Measurements from ENCODE around the gene BICD2.

The BICD2 gene

GRCh38 chr9:92727716-92728700 lies 36.6 kb downstream of the BICD2 start:
- no peak for DNase-seq (ENCODE audit: low read depth in 3 of 3)

DNA sequence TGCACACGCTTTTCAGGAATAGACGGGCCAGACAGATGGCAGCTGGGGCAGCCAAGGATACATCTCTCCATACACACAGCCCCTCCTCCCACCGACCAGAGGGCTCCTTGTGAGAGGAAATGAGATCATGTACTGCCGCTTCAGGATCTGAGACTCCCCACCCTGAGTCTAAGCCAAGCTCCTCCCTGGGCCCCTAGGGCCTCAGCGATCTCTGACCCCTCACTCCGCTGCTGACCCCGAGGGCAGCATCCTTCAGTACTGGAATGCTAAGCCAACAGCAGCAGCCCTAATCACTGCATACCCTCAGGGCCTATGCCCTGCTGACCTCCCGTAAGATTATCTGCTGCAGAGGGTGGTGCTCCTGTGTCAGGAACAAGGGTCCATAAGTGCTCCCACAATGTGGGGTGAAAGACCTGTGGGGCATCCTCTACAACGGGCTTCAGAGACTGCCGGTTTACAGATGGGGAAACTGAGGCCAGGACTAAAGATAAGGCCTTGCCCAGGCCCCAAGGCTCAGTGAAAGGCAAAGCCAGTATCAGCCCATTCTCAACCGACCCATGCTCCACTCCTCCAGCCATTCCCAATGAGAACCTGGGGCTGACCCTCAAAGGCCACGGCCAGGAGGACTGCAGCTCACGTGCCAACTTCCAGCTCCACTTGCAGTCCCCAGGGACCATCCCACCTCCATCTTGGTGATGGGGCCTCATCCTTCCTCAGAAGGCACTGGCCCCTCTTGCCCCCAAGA lies 37.5 kb downstream of the BICD2 start:
- DNase-seq (ENCODE audit: low read depth in 3 of 3), result no peak

DNA sequence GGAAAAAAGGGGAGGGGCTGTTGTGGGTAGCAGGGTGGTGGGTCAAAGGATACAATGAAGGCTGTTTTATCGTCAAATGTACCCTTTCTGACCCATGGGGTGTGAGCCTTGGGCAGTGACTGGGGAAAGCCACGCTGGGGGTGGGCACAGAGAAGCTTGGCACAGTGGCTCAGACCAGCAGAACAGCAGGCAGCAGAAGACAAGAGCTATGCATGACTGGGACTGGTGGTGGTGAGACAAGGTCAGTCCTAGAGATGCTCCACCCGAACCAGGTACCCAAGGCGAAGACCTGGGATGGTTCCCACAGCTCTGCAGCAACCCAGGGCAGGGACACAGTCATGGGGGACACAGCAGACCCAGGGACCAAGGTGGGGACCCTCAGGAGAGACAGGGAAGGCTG lies 38.3 kb downstream of the BICD2 start:
- DNase-seq (ENCODE audit: low read depth in 3 of 3), result no peak

DNA sequence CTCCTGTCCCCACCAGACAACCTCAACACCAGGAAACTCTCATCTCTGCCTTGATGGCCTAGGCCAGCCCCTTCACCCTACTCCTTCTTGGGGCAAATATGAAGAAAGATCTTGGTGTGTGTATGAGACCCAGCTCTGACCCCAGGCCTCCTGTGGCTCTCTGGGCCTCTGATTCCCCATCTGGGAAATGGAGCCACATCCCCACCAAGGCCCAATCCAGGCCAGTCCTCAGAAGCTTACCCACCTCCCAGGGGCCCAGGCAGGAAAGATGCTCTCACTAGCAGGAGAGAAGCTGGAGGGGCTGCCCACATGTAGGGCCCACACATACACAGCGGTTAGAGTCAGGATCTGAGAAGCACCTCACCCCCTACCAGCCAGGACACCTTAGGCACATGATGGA lies 38.9 kb downstream of the BICD2 start:
- no peak for DNase-seq (ENCODE audit: low read depth in 3 of 3)

DNA sequence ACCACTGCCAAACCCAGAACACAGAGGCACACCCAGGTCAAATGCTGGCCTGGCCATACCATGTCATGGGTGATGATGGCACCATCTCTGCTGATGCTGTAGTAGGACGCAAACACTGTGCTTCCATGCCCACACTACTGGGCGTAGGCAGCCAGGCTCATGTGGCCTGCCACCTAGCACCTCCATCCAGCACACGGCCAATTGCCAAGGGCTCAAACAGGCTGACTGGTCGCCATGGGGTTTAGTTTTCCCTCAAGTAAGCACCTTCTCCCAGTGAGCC lies 39.4 kb downstream of the BICD2 start:
- no peak for DNase-seq (ENCODE audit: low read depth in 3 of 3)

- no peak for DNase-seq (ENCODE audit: low read depth in 3 of 3)
Observed at GRCh38 chr9:92724528-92725265, 39.9 kb downstream of the BICD2 start.

DNA sequence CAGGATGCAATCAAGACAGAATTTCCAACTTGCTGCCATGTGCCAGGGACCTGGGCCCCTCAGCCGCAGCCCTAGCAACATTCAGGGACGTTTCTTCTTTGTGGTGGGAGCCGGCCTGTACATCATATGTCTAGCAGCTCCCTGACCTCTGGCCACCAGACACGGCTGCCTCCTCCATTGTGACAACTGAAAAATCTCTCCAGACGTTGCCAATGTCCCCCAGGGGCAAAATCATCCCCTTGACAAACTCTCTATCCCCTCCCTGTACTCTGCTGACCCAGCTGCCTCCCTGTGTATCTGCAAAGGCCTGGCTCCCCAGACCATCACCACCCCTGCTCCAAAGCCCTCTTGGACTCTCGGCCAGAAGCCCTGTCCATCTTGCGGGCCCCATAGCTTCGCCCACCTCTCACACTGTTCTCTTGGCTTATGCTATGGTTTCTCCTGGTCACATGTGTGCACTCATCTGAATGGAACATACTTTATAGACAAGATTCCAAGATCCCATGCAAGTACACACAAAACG lies 40.8 kb downstream of the BICD2 start:
- DNase-seq (ENCODE audit: low read depth in 3 of 3), result no peak

GRCh38 chr9:92723299-92723625 lies 41.4 kb downstream of the BICD2 start:
- DNase-seq (ENCODE audit: low read depth in 3 of 3), result no peak

DNA sequence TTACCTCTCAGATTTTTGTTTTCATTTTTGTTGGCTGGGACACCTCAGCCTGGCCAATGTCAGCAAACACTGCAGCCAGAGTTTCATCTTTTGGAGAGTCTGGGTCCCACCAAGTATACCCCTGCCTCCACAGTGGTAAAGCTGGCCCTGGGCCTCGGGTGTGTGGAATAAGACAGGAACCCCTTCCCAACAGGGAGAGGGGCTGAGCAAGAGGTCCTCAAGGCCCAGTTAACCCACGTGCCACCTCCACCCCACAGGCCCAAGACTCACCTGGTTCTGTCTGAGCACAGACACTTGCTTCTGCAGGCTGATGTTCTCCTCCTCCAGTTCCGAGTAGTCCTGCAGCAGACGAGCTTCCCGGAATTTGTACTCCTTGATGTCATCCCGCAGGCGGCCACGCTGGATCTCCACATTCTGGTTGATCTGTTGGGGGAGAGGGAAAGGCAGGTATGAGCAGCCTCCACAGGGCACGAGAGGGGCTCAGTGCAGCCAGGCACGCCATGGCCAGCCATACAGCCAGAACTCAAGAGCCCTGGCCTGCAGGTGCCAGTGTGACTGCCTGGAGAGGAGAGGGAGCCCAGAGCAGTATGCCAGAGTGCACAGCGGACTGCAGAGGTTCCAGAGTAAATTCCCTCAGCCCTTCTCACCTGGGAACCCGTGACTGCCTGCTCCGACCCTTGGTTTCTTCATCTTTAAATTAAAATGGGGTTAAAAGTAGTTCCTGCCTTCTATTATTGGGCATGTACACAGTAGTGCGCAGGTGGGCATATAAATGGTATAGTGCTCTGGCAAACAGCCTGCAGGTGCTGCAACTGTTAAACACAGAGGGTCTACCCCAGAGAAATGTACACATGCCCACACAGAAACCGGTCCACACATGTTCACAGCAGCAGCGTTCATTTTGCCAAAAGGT lies 42.0 kb downstream of the BICD2 start:
- DNase-seq (ENCODE audit: low read depth in 3 of 3), result no peak

DNA sequence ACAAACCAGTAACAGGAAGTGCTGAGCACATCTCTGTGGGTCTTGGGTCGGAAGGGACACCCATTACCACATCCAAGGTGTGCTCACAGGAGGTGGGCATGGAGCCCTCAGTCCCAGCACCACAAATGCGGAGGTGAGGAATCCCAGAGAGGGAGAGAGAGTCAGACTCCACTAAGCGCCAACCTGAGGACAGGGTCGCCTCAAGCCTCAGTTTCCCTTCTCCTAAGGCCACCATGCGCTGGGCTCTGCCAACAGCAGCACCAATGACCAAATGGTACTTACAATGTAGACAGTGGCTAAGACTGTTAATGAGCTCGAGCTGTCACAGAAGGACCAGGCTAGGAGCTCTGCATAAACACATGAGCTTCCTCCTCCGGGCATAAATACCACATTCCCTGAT lies 43.1 kb downstream of the BICD2 start:
- DNase-seq (ENCODE audit: low read depth in 3 of 3), result no peak

DNA sequence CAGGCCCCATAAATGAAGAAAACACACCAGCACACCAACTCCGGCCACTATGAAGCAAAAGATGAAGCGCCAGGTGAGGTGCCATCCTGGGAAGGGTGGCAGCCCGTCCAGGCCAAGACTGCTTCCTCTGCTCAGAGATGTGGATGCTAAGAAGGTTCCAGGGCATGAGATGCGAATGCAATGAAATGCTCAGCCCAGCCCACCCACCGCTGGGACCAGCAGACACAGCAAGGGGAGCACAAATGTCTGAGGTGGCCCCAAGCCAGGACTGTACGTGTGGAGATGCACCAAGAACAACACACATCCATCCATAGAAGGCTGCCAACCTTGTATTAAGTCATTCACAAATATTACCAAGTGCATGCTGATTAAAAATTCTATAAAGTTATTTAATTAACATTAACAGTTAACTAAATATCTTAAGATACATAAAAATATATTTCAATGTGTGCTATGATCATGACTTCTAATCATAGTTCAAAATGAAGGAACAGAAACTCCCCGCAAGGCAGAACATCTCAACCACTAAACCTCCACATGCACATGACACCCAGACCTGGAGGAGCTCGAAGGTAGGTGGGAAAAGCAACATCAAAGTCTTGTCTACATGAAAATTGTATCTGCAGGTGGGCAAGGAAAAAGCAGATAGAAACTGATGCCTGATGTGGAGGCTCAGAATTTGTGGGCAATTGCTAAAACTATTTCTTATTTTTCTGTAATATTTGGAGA lies 43.7 kb downstream of the BICD2 start:
- no peak for DNase-seq (ENCODE audit: low read depth in 3 of 3)

DNA sequence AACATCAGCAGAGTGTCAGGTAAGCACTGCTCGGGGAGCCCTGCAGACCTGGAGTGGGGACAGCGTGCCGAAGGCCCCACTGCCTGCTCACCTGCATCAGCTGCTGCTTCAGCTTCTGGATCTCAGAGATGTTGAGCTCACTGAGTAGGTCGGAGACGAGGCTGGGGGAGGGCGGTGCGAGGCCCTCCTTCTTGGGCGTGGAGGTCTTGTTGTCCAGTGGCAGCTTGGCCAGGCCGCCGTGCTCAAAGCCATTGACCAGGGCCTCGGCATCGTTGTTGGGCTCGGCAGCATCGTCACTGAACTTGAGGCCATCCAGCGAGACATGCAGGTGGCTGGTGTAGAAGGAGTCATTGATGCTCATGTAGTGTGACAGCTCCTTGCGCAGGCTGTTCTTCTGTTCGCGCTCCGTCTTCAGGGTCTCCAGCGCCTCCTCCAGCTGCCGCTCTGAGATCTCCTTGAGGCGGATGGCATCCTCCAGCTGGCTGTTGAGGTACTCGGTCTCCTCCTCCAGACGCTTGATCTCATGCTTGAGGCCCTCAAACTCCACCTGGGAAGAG lies 44.3 kb downstream of the BICD2 start:
- no peak for DNase-seq (ENCODE audit: low read depth in 3 of 3)

- no peak for DNase-seq (ENCODE audit: low read depth in 3 of 3)
Observed at GRCh38 chr9:92719028-92719647, 45.5 kb downstream of the BICD2 start.

GRCh38 chr9:92718086-92719001 lies 46.3 kb downstream of the BICD2 start:
- DNase-seq (ENCODE audit: low read depth in 3 of 3), result no peak

DNA sequence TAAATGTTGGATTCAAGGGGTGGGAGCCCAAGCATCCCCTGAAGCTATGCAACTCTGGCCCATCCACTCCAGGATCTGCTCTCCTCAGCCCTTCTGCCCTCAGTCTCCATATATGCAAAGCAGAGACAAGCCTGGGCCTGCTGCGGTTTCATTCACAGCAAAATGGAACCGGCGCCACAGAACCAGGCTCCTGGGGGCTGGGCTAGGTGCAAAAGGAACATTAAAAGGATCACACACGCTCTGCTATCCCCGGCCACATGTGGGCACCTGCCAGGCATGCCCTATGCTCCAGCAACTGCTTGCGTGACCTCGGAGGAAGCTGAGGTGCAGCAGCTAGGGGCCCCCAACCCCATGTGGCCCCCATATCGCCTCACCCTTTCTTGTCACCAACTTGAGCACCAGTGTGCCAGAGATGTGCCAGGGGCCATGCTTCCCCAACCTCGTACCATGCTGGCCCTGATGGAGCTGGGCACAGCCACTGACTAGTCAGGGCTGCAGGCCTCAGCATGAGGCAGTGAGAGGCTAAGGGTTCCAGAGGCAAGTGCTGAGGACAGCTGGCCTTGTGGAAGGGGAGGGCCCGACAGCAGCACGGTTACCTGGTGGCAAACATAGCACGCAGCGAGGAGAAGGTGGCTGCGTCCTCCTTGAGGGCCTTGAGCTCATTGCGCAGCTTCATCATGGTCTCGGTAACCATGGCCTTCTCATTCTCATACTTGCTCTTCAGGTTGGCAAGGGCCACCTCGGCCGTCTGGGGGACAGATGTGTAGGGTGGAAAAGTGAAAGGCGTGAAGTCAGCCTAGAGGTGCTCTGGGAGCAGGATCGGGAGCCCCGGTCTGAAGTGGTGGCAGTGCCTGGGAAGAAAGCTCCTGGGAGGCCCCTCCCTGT lies 47.2 kb downstream of the BICD2 start:
- DNase-seq (ENCODE audit: low read depth in 3 of 3), result no peak

DNA sequence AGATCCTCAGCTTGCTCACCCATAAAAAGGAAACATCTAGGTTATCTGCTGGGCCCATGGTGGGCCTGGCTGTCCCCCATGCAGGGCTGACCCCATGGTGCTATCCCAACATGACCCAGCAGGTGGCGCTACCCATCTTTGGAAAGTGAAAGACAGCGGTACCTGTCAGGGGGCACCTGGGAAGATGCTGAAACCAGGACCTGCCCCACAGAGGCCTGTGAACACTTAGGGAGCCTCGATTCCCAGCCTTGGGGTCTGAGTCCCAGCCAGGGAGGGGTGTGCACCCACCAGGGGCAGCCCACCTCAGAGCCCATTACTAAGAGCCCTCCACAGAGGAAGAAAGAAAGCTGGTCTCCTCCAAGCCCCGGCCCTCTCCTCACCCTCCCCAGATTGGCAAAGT lies 48.1 kb downstream of the BICD2 start:
- DNase-seq (ENCODE audit: low read depth in 3 of 3), result peak; percentile 68 to 82 (median 73)

DNA sequence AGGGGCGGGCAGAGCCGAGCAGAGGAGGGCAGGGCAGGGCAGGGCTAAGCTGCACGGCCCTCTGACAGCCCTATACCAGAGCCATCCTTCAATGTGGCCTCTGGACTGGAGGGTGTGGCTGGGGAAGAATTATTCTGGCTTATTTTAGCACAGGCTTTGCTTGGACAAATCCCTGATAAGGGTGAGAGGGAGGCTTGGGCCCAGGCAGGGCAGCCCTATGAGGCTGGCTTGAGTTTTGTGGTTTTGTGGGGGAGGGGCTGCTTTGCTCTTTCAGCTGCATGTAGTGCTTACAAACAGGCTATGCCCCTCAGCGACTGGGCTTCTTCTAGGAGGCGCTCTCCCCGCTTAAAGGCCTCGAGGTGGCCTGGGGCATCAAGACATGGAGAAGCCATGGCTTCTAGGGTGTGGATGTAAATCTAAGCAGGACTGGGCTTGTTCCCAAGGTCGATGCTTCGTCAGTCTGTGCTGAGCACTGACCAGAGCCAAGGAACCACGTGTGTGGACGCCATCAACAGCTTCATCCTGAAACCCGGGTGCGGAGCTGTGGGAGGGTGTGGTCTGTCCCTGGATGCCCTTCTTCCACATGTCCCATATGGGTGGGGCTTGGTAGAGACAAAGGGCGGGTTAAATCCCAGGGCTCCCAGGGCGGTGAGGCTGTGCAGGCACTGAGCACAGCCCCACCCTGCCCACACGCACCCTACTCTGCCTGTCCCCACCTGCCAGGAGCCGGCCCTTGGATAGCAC lies 49.0 kb downstream of the BICD2 start:
- no peak for DNase-seq (ENCODE audit: low read depth in 3 of 3)

All from stimulated activated CD4-positive, alpha-beta T cell treated with anti-CD3 and anti-CD28 coated beads, TNF-alpha, amount 100 ng/mL, for 4 hours (primary cell).